GM12878 (cell line): Measurements from ENCODE around the gene RAB25. TPM values are rescaled to one million over a fixed set of nuclear protein-coding genes. Genes with fewer than 3 reads are reported as not detected.

Experiments used
- ATAC-seq: fragments of 200-7000 bp; cut with Tn5 transposase; 3 replicates; pipeline ENCODE4 v1.9.1; 2020; ENCODE audit warnings: mild to moderate bottlenecking, moderate library complexity
- BruUV-seq: library from RNA; stranded (reverse); fragments of 400-500 nt; replicated peaks from 2 replicates; lab custom pipeline; 2021; lab: Mats Ljungman, UMichigan
- CTCF ChIA-PET: fragments of 300-600 bp; sonication (Branson Sonifier 250); formaldehyde crosslinking; extraction: SDS; loops from one replicate; lab custom pipeline; 2021; ENCODE audit warnings: inconsistent platforms; lab: Yijun Ruan, JAX
- POLR2A ChIA-PET: fragments of 350-600 bp; formaldehyde crosslinking; extraction: SDS; loops from one replicate; lab custom pipeline; 2021; ENCODE audit warnings: inconsistent platforms; lab: Charles Lee
- RAD21 ChIA-PET: fragments of 300-600 bp; sonication (Branson Sonifier 250); formaldehyde crosslinking; loops from one replicate; lab custom pipeline; 2023; ENCODE audit warnings: antibody characterized with exemption; ENCODE audit not compliant: unreplicated experiment; lab: Charles Lee
- SMC1A ChIA-PET: fragments of 300-600 bp; sonication (Branson Sonifier 250); formaldehyde crosslinking; loops from one replicate; lab custom pipeline; 2023; ENCODE audit not compliant: unreplicated experiment, uncharacterized antibody; lab: Charles Lee
- DNase-seq: peaks from one replicate; pipeline ENCODE4 v3.0.0-alpha.2; 2011; ENCODE audit warnings: low read depth, low spot score
- FAIRE-seq: peaks from 3 replicates; lab custom pipeline; 2011; peaks lifted over from hg19 to GRCh38; lab: Jason Lieb, UNC
- H2AFZ ChIP-seq: 2 replicates; pipeline ENCODE4 v1.6.0; 2011; ENCODE audit warnings: low read depth, low read length, control low read depth; ENCODE audit not compliant: control insufficient read depth
- H3K27ac ChIP-seq: 2 replicates; pipeline ENCODE4 v1.5.1; 2011; ENCODE audit warnings: control low read depth; ENCODE audit not compliant: control insufficient read depth, insufficient read depth
- H3K27me3 ChIP-seq, 2 experiments: replicated peaks in 1 of 2; 2 replicates each; pipeline versions ENCODE4 v1.6.0 to v1.6.1; 2011; ENCODE audit warnings: low read length in 1 of 2; ENCODE audit not compliant: control insufficient read depth in 2 of 2, insufficient read depth in 2 of 2
- H3K36me3 ChIP-seq, 2 experiments: 2 replicates each; pipeline ENCODE4 v1.5.1; 2011; ENCODE audit warnings: low read length in 1 of 2; ENCODE audit not compliant: control insufficient read depth in 2 of 2, insufficient read depth in 2 of 2
- H3K4me1 ChIP-seq: 2 replicates; pipeline ENCODE4 v1.6.1; 2011; ENCODE audit warnings: mild to moderate bottlenecking, low read length, moderate library complexity, mixed read lengths; ENCODE audit not compliant: control insufficient read depth, insufficient read depth
- H3K4me2 ChIP-seq: 2 replicates; pipeline ENCODE4 v1.6.0; 2011; ENCODE audit warnings: control low read depth; ENCODE audit not compliant: control insufficient read depth, insufficient read depth
- H3K4me3 ChIP-seq: fragments of 200-600 bp; sonication (generic); 2 replicates; pipeline ENCODE4 v1.5.1; 2016
- H3K79me2 ChIP-seq: 2 replicates; pipeline ENCODE4 v1.6.0; 2011; ENCODE audit warnings: low read length; ENCODE audit not compliant: control insufficient read depth, insufficient read depth
- H3K9ac ChIP-seq: 2 replicates; pipeline ENCODE4 v1.8.0; 2011; ENCODE audit warnings: low read length, control low read depth, mixed read lengths; ENCODE audit not compliant: control insufficient read depth, insufficient read depth
- H3K9me3 ChIP-seq: replicated peaks from 3 replicates; pipeline ENCODE4 v1.5.1; 2011; ENCODE audit warnings: mild to moderate bottlenecking, low read length; ENCODE audit not compliant: control insufficient read depth, insufficient read depth
- H4K20me1 ChIP-seq: 2 replicates; pipeline ENCODE4 v1.6.0; 2011; ENCODE audit not compliant: control insufficient read depth, insufficient read depth
- BCLAF1 ChIP-seq: fragments of 450-650 bp; IDR thresholded peaks from 2 replicates; pipeline ENCODE4 v1.6.1; 2017; ENCODE audit warnings: antibody characterized with exemption, mild to moderate bottlenecking, moderate library complexity
- CREB1 ChIP-seq: IDR thresholded peaks from 2 replicates; pipeline ENCODE4 v1.6.1; 2012; ENCODE audit warnings: low read depth, mild to moderate bottlenecking, inconsistent platforms
- IRF4 ChIP-seq: IDR thresholded peaks from 2 replicates; pipeline ENCODE4 v1.6.1; 2011; ENCODE audit warnings: low read depth, low read length
- JUND ChIP-seq: IDR thresholded peaks from 2 replicates; pipeline ENCODE4 v1.6.1; 2012; ENCODE audit warnings: low read depth, mild to moderate bottlenecking, low read length, improper control_type of control experiment, moderate library complexity
- NR2C2 ChIP-seq: IDR thresholded peaks from 2 replicates; pipeline ENCODE4 v1.6.1; 2011; ENCODE audit warnings: borderline replicate concordance, low read depth; ENCODE audit not compliant: control insufficient read depth, insufficient read length
- POU2F2 ChIP-seq: IDR thresholded peaks from 3 replicates; pipeline ENCODE4 v1.6.1; 2011; ENCODE audit warnings: low read depth, mild to moderate bottlenecking, low read length, borderline replicate concordance
- SMAD5 ChIP-seq: IDR thresholded peaks from 2 replicates; pipeline ENCODE4 v1.6.1; 2016; ENCODE audit warnings: antibody characterized with exemption, low read depth
- SRF ChIP-seq, 2 experiments: IDR thresholded peaks; 2 replicates each; pipeline ENCODE4 v1.6.1; 2011; ENCODE audit warnings: low read depth in 2 of 2, low read length in 2 of 2, mild to moderate bottlenecking in 1 of 2, moderate library complexity in 1 of 2
- TAF1 ChIP-seq: IDR thresholded peaks from 2 replicates; pipeline ENCODE4 v1.6.1; 2011; ENCODE audit warnings: mild to moderate bottlenecking, low read depth, low read length, borderline replicate concordance
- TCF3 ChIP-seq: IDR thresholded peaks from 2 replicates; pipeline ENCODE4 v1.6.1; 2012; ENCODE audit warnings: low read depth, mild to moderate bottlenecking, low read length, borderline replicate concordance; ENCODE audit not compliant: insufficient read depth
- ZNF207 ChIP-seq: fragments of 450-650 bp; IDR thresholded peaks from 2 replicates; pipeline ENCODE4 v1.6.1; 2014; ENCODE audit warnings: antibody characterized with exemption, mild to moderate bottlenecking, borderline replicate concordance
- WGBS: methylation state at CpG from one replicate; pipeline ENCODE4 v1.1.6; 2016; ENCODE audit warnings: low lambda C conversion rate; ENCODE audit not compliant: insufficient replicate concordance, insufficient coverage; ENCODE audit errors: missing lambda C conversion rate; 5-methylcytosine and 5-hydroxymethylcytosine counted together
- in situ Hi-C: fragments of 300-500 bp; cut with MboI; formaldehyde crosslinking; loops from 9 replicates; pipeline ENCODE4 v1.14.3; 2018; ENCODE audit warnings: mixed read lengths
- intact Hi-C: fragments of 100-400 bp; cut with micrococcal nuclease; formaldehyde crosslinking; loops from one replicate; pipeline ENCODE4 v1.14.2; 2022; ENCODE audit not compliant: unreplicated experiment
- polyA plus RNA-seq, 11 experiments: library from polyadenylated mRNA; depleted of rRNA in 4 of 11; unstranded in 6 of 11; stranded (reverse) in 5 of 11; fragments of >200 nt; fragmentation: Nextera tagmentation in 4 of 11; fragmentation: Illumina TruSeq in 1 of 11; extraction: Ambion mirVana in 4 of 11; extraction: Trizol in 1 of 11; gene quantifications; 1 replicate in 1 of 11; 2 replicates in 10 of 11; pipeline versions ENCODE4 v1.2.1 to v1.2.3, GENCODE V29; 2011 to 2016; ENCODE audit warnings: inconsistent platforms in 2 of 11, missing spikeins in 2 of 11, low read depth in 1 of 11
- total RNA-seq, 4 experiments: library from RNA; depleted of rRNA in 3 of 4; stranded (reverse); fragments of >200 nt in 3 of 4; fragmentation: Illumina TruSeq in 1 of 4; extraction: Trizol in 1 of 4; gene quantifications; 2 replicates each; pipeline versions ENCODE4 v1.2.1 to v1.2.3, GENCODE V29; 2013 to 2021
- TF ChIP-seq, protein P1 (sequence below): fragments of 450-650 bp; conservative IDR thresholded peaks from 2 replicates; pipeline ENCODE4 v1.6.1; 2017; ENCODE audit warnings: mild to moderate bottlenecking, moderate library complexity
- TF ChIP-seq, protein P2 (sequence below): fragments of 150-350 bp; IDR thresholded peaks from 2 replicates; pipeline ENCODE4 v1.6.1; 2016; ENCODE audit warnings: low read depth, low read length

RAB25 gene
- total and polyA plus RNA-seq, 10 of the 15 experiments (the other 5 are each of a cell fraction or from before 2014, with no cell fraction given), result 0.16 to 0.36 (median 0.22) TPM; not detected in 7

GRCh38 chr1:156012051-156012817 lies 48.7 kb upstream of the RAB25 start (continued):
- TF ChIP-seq SMAD5 (no peak), TCF3 (no peak), JUND (no peak), BCLAF1 (no peak), IRF4 (peak; percentile 60; the same call in 1 of the 2 replicates), CREB1 (no peak)

- Histone ChIP-seq H3K9ac (no peak overlapping the region), H3K4me1 (peaks cover 35% of the 10 kb centered on the region), H3K27me3 (no peaks in the 10 kb centered on the region), H2AFZ (no peak overlapping the region), H3K36me3 (peaks cover 13 to 23% of the 10 kb centered on the region in 2 experiments), H3K27ac (no peak overlapping the region), H3K4me3 (no peak overlapping the region), H3K79me2 (peaks cover 12% of the 10 kb centered on the region), H3K4me2 (no peak overlapping the region), H3K9me3 (no peaks in the 10 kb centered on the region), H4K20me1 (no peaks in the 10 kb centered on the region)
- no peak for ATAC-seq
- ChIA-PET RAD21 (interaction anchor here (1.4 kb wide), 1 partner anchor 25 kb away, joined by 3 read pairs; no protein-coding TSS in a partner anchor), SMC1A (interaction anchor here (1.9 to 2.0 kb wide), 2 partner anchors 25 to 77 kb away, joined by 6 to 8 read pairs; no protein-coding TSS in a partner anchor), POLR2A (interaction anchor here (0.9 kb wide), 1 partner anchor 9 kb away, joined by 4 read pairs; no protein-coding TSS in a partner anchor), CTCF (interaction anchor here (1.8 to 2.5 kb wide), 2 partner anchors 52 to 77 kb away, joined by 8 to 11 read pairs; no protein-coding TSS in a partner anchor)
- peak; percentile 47 for FAIRE-seq
- no peak for DNase-seq
- whole genome bisulfite sequencing, result 99% methylated on average over 7 of the region's 7 CpGs
- in situ Hi-C loops (no loop called here), intact Hi-C loops (no loop called here)
- BruUV-seq, result no TSS peak
- TF ChIP-seq, protein P1, sequence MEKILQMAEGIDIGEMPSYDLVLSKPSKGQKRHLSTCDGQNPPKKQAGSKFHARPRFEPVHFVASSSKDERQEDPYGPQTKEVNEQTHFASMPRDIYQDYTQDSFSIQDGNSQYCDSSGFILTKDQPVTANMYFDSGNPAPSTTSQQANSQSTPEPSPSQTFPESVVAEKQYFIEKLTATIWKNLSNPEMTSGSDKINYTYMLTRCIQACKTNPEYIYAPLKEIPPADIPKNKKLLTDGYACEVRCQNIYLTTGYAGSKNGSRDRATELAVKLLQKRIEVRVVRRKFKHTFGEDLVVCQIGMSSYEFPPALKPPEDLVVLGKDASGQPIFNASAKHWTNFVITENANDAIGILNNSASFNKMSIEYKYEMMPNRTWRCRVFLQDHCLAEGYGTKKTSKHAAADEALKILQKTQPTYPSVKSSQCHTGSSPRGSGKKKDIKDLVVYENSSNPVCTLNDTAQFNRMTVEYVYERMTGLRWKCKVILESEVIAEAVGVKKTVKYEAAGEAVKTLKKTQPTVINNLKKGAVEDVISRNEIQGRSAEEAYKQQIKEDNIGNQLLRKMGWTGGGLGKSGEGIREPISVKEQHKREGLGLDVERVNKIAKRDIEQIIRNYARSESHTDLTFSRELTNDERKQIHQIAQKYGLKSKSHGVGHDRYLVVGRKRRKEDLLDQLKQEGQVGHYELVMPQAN, result no peak
- TF ChIP-seq TAF1 (no peak), POU2F2 (no peak), NR2C2 (no peak), SRF (IDR thresholded peaks at IDR 0.05; ENCODE audit: low read depth in 2 of 2, low read length in 2 of 2) (no peak), ZNF207 (no peak)
- TF ChIP-seq, protein P2, sequence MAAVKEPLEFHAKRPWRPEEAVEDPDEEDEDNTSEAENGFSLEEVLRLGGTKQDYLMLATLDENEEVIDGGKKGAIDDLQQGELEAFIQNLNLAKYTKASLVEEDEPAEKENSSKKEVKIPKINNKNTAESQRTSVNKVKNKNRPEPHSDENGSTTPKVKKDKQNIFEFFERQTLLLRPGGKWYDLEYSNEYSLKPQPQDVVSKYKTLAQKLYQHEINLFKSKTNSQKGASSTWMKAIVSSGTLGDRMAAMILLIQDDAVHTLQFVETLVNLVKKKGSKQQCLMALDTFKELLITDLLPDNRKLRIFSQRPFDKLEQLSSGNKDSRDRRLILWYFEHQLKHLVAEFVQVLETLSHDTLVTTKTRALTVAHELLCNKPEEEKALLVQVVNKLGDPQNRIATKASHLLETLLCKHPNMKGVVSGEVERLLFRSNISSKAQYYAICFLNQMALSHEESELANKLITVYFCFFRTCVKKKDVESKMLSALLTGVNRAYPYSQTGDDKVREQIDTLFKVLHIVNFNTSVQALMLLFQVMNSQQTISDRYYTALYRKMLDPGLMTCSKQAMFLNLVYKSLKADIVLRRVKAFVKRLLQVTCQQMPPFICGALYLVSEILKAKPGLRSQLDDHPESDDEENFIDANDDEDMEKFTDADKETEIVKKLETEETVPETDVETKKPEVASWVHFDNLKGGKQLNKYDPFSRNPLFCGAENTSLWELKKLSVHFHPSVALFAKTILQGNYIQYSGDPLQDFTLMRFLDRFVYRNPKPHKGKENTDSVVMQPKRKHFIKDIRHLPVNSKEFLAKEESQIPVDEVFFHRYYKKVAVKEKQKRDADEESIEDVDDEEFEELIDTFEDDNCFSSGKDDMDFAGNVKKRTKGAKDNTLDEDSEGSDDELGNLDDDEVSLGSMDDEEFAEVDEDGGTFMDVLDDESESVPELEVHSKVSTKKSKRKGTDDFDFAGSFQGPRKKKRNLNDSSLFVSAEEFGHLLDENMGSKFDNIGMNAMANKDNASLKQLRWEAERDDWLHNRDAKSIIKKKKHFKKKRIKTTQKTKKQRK, result no peak
Measured at GRCh38 chr1:156014829-156015228, 46.1 kb upstream of the RAB25 start.
